Inferior parietal cortex (tissue), 1 donor: Measurements from ENCODE around the gene ABHD14A.

Experiments
- DNase-seq: peaks from one replicate; pipeline ENCODE4 v3.0.0-alpha.2; 2016; ENCODE audit errors: extremely low spot score

Gene ABHD14A

DNA sequence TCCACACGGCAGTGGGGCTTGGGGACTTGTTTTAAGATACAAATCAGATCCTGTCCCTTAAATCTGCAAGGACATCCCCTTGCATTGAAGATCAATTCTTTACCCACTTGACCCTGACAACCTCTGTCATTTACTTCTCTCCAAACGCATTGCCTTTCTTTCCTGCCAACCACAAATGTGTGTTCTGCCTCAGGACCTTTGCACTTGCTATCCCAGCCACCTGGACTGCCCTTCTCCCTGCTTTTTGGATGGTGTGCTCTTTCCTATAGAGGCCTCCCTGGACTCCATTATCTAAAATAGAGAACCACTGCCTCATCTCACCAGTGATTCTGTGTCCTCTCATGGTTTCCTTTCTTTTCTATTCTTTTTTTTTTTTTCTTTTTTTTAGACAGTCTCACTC, 22.3 kb downstream of the ABHD14A start:
- no peak for DNase-seq

DNA sequence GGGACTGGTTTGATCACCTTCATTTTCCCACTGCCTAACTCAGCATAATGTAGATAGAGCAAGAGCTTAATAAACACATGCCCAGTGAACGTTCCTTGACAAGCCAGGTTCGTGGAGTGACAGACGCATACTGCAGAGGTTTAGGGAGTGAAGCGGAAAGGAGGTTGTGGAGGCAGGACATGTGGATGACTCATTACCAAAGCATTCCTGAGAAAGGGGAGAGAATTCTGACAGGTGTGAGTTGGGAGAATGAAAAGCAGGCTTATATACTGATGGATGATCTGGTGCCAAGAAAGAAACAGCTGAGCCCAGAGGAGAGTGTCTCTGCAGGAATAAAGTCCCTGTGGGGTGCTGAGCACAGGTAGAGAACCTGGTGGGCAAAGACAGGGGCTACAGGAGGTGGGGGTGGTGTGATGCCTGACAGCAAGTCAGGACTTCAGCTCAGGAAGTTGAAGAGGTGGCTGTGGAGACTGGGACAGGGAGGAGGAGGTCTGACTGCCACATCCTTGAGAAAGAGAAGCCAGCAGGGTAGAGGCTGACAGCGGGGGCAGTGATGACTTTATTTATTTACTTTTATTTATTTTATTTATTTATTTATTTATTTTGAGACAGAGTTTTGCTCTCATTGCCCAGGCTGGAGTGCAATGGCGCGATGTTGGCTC, 23.2 kb downstream of the ABHD14A start:
- DNase-seq, result no peak

DNA sequence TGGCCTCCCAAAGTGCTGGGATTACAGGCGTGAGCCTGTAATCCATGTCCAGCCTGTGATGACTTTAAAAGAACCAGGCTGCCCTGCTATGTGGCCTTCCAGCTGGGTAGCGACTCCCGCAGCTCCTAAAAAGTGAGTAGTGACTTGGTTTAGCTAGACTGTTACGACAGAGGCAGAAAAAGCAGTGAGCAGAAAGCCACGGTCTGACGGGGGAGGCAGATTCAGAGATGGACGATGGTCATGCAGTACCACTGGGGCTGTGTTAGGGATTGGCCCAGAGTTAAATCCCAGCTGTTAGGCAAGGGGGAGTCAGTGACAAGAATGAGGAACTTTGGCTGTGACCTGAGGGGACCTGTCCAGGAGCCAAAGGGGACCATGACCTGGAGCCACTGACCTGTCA, 23.9 kb downstream of the ABHD14A start:
- DNase-seq, result no peak

DNA sequence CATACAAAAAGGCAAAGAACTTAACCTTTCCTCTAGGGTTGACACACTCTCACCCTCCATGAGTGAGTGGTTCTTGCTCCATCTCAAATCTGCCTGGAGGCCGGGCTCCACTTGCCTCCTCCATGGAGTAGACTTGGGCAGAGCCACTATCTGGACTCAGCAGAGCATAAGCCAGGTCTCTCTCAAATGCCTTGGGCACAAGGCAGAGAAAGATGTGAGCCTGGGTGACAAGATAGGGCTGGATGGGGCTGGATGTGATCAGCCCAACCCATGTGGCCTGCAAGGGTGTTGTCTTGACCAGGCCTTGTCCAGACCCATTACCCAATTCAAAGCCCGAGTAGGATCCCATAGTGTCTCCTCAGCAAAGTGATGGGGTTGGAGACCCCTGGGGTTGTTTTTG, 25.0 kb downstream of the ABHD14A start:
- DNase-seq, result no peak

DNA sequence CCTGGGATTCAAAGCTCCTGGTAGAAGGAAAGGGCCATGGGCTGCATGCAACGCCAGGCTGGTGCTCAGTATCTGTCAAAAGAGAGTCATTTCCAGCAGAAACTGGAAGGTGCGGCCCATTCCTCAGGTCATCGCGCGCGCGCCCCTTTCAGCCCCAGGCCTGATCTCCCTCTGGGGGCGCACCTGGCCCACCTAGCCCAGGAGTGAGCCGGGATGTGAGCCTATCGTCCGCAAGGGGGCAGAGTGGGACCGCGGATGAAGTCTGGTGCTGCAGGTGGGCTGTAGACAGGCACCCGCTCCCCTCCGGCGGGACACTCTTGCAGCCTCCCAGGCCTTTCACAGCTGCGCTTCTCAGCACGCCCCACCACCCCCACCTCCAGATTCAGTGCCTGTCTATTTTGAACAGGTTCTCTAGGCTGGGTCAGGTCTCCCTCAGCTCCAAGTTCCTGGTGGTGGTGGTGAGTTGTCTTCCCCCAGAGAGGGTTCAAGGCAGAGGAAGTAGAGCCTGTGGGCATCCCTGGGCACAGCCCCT, 26.6 kb downstream of the ABHD14A start:
- DNase-seq, result peak; percentile 79

DNA sequence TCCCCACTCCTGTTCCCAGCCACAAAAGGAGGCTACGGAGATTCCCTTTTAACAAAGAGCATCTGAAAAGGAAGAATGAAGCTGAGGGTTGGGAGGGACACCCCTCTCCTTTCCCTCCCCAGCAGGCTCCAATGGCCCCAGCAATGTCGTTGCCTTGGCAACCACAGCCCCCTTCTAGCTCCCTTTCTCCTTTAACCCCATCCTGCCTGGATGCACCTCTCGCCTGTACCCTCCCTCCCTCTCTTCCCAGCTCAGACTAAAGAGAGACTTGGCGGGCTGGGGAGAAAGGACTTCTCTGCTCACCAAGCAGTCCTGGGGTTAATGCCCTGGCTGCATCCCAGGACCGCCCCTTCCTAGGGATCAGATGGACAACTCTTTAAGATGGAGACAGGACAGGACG, 27.9 kb downstream of the ABHD14A start:
- DNase-seq, result no peak

DNA sequence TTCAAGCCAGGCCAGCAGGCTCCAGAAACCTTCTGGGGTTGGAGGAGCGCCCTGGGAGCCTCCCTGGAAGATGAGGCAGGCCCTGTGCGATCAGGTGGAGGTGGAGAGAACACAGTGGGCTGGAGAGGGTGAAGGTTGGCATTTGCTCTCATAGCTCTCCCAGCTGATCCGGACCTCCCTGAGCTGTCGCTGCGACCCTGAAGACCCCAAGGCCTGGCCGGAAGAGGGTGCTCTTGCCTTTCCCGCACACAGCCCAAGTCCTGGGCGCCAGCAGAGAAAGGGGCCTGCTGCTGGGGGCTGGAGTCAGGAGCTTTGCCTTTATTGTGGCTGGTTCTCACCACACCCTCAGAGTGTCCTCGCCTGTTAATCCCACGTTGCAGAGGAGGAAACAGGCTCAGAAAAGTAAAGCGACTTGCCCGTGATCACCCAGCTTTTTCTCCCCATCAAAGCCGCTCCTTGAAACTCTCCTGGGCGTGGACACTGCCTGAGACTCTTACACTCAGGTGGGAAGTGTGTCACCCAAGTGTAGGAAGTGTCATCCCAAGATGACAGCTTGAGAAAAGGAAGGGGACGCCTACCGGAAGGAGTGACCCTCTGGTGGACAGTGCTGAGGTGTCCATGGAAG, 29.4 kb downstream of the ABHD14A start:
- peak; percentile 73 for DNase-seq

DNA sequence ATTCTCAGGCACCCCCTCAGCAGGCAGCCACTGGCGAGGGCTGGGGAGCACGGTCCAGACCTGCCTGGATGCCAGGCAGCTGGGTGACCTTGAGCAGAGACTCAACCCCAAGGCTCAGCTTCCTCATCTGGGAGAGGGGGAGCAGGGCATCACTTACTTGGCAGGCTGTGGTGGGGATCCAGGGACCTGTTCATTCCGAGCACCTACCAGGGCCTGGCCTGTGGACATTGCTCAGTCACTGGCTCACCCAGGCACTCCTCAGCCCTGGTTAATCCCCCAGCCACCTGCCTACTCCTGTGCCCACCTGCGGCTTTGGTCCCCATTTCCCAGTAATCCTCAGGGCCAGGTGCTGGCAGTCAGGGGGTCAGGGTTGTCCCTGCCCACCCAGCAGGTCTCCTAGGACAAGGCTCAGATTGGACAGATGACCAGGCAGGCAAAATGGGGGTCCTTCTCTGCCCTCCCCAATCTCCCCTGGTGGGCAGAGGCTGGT, 30.1 kb downstream of the ABHD14A start:
- no peak for DNase-seq

DNA sequence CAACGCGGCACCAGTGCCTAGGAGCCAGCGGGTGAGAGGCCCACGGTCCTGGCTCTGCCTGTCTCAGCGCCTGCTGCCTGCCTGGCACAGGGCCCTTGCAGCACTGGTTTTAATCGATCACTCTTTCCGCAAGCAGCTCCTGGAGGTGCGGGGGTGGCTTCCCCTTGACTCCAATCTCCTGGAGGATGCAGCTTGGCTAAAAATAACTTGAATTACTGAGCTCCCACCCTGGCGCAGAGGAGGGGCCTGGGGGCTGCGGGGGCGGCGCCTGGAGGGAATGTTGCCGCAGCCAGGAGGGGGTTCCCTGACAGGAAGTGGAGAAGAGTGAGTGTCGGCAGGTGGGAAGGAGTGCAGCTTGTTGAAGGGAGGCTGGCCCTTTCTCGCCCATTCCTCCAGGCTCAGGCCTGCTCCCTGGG, 30.7 kb downstream of the ABHD14A start:
- DNase-seq, result no peak

DNA sequence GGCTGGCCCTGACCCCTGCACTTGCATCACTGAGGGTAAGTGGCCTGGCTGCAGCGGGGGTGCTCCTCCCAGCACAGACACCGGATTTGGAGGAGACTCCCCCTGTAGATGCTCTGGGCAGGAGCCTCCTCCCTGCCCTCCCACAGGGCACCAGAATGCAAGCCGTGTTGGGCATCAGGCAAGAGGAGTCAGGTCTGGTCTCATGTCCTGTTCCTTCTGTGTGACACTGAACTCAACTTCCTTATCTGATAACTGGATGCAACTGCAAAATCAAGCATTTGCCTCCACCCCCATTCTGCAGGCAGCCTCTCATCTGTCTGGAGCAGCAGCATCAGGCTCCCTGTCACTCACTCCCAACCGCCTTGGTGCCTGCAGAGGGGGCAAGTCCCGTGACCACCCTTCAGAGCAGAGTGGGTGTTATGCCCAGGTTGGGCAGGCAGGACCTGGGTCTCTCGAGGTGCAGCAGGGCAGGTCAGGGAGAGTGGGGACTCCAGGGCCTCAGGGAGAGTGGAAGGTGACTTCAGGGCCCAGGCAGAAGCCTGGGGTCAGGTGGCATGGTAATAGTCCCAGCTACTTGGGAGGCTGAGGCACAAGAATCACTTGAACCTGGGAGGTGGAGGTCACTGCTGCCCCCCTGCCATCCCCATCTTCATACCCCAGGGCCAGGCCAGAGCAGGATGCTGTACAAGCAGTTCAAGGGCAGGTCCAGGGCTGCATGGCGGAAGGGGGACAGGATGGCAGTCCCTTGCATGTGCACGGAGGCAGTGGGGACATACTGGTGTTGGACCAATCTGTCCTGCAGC, 31.4 kb downstream of the ABHD14A start:
- no peak for DNase-seq

DNA sequence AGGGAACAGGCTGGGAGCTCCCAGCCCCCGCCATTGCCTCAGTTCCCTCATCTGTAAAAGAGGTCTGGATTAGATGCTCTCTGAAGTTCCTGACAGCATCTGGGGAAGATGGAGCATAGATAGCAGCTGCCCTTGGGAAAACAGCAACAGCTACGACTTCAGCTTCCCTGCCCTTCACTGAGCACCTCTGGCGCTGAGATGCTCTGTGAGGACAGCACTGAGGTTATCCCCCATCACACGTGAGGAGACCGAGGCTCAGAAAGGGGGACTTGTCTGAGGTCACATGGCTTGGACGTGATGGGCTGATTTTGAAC, 31.9 kb downstream of the ABHD14A start:
- DNase-seq, result no peak

DNA sequence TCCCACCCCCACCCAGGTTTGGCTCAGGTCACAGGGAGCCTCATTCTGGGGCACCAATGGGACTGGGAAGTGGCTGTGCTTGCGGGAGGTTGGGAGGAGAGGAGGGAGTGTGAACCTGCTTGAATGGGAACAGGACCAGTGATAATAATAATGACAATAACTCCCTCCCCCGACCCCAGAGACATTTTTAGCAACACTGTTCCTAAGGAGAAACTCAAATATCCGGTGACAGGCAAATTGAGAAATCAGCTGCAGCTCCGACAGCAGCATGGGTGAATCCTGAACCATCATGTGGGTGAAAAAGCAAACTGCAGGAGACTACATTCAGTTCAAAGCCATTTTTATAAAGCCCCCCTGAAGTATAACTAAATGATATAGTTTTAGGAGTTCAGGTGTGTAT, 32.4 kb downstream of the ABHD14A start:
- no peak for DNase-seq

DNA sequence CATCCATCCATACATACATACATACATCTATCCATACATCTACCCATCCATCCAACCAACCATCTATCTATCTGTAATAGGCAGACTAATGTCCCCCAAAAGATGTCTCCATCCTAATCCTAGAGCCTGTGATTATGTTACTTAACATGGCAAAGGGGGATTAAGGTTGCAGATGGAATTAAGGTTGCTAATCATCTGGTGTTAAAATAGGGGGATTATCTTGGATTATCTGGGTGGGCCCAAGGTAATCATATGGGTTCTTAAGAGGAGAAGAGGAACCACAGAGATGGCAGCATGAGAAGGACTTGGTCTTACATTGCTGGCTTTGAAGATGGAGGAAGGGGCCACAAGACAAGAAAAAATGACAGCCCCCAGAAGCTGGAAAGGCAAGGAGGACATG, 35.6 kb downstream of the ABHD14A start:
- no peak for DNase-seq

DNA sequence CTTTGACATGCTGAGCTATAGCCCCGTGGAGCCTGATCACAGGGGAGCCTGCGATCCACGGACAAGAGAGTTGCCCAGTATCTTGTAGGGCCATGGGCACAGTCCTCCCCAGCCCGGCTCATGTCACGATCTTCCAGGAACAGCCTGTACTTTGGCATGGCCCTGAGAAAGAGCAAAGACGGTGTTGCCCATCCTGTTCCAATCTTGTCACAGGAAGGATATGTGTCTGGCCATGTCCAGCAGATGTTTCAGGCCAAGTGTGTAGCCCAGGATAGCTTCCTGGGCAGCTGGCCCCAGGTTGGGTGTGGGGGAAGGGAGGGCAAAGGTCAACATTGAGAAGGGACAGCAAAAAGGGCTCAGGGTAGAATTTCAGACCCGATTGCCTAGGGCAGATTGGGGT, 37.8 kb downstream of the ABHD14A start:
- DNase-seq, result no peak

DNA sequence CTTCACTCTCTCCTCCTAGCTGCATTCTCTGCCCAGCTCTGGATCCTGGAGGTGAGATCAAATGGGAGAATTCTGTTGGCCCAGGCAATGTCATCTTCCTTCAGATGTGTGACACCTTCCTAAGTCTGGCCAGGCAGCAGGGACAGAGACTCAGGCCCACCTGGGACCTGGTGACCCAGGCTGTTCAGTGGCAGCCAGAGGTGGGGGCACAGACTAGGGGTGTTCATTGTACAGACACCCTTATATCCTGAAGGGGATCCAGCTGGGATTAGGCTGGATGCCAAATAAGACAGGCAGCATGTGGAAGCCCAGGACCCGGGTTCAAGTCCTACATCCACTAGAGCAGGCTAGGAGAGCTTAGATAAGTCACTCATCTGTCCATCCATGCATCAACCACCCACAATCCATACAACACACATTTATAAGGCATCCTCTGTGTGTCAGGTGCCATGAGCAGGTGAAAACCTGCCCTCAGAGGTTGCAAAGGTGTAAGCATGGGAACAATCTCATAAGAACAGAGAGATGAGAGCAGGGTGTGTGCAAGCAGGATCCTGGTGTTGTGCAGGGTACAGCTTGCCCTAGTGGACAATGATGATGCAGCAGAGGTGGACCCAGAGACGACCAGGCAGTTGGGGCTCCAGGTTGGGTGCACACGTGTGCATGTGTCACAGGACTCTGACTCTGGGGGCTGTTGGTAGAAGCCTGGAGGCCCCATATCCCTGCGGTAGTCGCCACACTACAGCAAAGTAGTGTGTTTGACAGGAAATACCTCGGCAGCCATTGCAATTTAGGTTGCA, 39.1 kb downstream of the ABHD14A start:
- no peak for DNase-seq

DNA sequence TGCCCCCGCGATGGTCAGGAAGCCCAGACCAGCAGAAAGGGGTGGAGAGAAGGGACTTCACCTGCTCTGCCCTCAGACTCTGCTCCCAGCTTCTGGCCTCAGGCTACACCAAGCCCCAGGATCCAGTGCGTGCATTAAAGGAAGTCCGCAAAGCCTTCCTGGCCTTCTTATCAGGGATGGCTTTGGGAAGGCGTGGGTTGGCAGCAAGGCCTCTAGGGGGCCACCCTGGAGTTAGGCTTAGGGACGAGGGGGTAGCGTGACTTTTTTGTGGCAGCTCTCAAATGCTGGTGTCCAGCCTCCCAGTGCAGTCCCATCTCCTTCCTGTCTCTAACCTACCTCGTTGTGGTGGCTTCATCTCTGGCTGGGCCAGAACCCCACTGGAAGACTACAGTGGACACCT, 39.7 kb downstream of the ABHD14A start:
- no peak for DNase-seq

DNA sequence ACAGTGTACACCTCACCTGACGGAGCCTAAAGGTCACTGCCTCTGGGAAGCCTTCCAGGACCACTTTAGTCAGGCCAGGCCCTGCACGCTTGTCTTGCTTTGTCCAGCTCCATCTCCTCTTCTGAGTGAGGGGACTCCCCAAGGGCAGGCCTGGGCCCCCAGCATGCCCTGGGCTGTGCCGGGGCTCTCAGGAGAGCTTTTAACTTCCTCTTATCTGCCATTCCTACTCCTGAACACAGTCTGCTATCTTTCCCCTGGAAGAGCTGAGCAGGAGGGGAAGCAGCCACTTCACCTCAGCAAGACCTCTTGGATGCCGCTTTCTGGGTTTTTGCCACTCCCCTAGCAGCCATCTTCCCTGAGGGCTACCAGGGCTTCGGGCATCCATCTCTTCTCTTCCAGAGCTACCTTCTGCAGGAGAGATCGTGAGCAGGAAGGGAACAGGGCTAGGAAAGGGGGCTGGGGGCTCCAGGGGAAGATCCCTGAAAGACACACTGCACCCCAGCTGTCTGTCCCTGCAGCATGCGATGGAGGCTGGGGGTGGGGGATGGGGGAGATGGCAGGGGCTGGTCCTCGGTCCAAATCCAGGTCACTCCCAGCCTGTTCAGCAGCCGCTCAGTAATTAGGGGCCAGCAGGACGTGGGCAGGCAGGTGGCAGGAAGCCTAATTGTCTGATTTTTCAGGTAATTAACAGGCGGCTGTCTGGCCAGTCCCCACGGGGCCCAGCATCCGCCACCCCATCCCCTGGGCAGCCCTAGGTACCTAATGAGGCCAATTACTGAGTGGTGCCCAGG, 40.8 kb downstream of the ABHD14A start:
- DNase-seq, result no peak

DNA sequence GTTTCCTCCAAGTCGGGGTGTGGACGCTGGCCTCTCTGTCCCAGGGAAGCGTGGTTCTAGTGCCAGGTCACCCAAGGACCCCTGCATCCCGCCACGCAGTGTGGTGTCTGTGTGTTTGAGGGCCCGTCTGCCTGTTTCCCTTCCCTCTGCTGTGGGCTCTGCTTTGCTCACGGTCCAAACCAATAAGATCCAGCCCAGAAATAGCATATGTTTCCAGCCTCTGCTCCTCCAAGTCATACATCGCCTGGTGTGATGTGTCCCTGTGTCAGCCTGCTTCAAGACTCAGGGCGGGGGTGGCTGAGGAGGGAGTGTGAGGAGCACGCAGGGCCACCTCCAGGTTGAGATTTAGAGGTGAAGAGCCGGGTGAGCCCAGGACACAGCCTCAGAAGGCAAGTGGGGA, 42.7 kb downstream of the ABHD14A start:
- no peak for DNase-seq

DNA sequence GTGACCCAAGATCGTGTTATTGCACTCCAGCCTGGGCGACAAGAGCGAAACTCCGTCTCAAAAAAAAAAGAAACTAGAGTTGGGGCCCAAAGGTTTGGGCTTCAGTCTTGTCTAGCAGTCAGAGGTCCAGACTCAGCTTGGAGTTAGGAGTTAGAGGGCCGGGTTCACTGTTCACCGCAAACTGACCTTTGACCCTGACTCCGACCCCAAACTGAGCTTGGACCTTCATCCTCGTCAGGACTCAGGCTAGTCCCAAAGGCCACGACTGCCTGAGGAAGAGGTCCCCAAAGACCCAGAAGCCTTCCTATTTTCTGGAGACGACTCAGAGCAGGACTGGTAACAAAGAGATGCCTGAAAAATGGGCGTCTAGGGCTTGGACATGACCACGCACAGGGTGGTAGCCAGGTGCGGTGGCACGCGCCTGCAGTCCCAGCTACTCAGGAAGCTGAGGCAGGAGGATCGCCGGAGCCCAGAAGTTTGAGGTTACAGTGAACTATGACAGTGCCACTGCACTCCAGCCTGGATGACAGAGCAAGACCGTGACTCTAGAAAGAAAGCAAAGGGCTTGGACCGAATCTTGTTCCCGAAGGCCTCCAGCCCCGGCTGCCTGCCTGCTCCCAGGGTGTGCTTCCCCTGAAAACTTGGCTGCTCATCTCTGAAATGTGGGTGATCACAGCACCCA, 43.6 kb downstream of the ABHD14A start:
- no peak for DNase-seq

DNA sequence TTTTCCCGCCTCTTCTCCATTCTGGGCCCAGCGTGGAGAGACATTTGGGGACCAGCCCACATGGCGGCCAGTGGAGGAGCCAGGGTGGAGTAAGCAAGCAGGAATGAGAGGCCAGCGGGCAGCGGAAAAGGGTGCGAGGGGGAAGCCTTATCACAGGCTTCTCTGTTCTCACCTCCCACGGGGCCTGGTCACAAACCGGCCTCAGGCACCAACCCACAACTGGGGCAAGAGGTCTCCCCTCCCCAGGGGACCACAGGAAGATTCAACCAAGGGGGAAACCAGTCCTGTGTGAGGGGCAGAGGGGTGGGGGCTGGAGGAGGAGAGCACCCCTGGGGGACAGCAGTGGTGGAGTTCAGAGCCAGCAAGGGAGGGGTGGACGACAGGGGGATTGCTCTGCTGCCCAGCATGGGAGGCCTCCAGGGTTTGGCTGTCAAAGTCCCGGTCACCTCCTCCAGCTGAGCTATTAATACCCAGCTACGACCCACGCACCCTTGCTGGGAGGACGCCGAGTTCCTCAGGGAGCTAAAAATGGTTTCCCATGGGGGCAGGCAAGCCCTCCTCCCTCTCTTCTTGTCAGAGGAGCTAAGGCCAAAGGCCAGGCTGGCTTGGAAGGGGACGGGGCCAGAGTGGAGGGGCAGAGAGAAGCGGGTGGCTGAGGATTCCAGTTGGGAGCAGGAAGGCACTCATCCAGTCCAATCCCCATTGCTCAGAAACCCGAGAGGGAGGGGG, 44.7 kb downstream of the ABHD14A start:
- DNase-seq, result no peak
